HG03575 (cell line): ENCODE results near the gene PPP1R12B.
A peak's percentile ranks its signal among the peaks of the same experiment; 100 is the strongest.
"Not testable (repeated sequence)": the region's sequence is repeated elsewhere in the genome, so short reads cannot be mapped to it uniquely, and the experiment has no call there.

Experiments used
- ATAC-seq: cut with Tn5 transposase; IDR thresholded peaks from one replicate; pipeline ENCODE4 v1.9.1; 2021; ENCODE audit not compliant: unreplicated experiment, insufficient number of reproducible peaks, low FRiP score; ENCODE audit errors: extremely low read depth

Gene PPP1R12B

DNA sequence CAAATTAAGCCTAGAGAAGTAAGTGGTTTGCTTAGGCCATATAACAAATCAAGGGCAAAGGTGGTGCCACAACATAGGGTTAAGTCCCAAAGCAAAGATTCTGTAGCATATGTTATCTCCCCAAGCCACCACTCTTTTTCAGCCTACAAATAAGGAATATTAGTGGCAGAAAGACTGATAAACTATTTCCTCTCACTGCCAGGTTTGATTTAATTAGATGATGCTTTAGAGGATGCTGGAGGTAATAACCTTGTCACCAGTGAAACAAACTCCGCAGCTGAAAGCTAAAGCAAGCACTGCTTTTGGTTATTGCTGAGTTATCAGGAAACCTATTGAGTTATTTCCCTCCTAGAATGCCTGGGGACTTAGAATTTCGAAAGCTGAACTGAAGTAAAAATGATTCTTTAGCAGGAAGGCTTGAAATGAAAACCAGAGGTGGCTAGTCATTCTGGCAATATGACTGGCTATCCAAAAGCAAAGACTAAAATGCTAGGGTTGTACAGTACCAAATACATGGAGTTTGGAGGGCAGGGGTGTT, 216.5 kb downstream of the PPP1R12B start:
- no peak for ATAC-seq

DNA sequence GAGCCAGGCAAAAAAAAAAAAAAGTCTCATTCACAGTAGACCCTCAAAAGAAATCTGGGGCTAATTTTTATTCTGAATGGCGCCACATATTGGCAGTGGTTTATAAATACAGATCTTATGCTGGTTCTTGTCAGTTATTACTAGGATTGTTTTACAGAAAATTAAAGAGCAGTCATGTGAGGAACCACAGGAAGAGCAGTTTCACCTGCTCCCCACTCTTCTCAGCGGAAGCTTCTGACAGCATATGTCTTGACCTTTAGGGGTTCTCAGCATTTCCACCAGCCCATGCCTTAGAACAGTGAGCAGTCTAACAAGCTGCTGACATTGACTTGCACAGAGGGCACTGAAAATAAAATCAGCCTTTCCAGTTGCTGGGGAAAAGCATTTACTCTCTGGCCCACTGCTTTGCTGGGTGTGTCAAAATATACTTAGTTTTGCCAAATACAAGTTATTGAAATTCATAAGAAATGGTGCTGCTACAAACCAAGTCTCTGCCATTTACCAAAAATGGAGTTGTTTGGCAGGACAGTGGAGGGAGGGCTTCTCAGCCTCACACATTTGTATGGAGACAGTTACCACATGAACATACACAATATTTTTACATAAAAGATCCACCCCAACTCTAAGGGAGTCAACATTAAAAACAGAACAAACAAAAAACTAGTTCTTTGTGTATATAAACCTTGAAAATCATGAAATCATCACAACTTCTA, 217.5 kb downstream of the PPP1R12B start:
- ATAC-seq: peak; percentile 59

- no peak for ATAC-seq
These were observed 219.2 kb downstream of the PPP1R12B start for GRCh38 chr1:202567738-202568137.

GRCh38 chr1:202568410-202568809, 219.9 kb downstream of the PPP1R12B start:
- no peak for ATAC-seq

DNA sequence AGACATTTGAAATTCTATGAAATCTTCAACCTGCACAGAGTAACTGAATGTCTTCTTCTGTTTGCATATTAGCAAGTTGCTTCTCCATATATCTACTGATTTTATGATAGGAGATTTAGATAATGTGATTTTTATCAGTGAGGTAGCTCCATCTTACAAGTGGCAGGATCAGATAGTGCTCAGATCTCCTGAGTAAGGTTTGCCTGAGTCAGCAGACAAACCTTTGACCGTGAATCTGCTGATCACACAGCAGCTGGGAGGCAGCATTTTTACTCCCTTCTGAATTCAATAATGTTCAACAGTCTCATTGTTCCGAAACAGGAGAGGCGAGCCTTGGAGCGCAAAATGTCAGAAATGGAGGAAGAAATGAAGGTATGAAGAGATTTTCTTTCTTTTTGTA, 220.3 kb downstream of the PPP1R12B start:
- no peak for ATAC-seq

GRCh38 chr1:202569393-202570322, 221.2 kb downstream of the PPP1R12B start:
- ATAC-seq: no peak

DNA sequence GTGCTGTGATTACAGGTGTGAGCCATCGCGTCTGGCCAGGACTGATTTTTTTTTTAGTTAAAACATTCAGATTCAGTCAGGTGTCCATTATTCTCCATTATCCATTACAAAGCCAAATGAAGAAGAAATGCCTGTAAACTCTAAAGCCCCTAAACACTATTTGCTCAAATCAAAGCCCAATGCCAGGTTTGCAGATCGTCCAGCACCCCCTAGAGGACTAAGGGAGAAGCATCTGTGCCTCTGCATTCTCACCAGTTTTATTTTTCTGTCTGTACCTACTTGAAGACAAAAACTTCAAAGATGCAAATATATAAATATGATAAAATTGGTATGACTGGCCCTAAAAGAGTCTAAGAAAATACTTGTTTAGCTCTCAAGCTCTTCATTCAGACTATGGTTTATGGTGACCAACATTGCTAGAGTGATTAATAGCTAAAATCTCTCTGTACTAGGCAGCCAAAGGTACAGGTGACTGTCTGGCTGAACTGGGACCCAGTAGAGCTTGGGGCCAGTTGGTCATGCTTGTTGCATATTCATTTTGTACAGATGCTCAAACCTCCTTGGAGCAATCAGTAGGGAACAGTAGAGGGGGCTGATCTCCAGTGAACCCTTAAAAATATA, 223.3 kb downstream of the PPP1R12B start:
- ATAC-seq: no peak

- no peak for ATAC-seq
These were observed 224.4 kb downstream of the PPP1R12B start for GRCh38 chr1:202572867-202573266.

- no peak for ATAC-seq
These were observed 227.6 kb downstream of the PPP1R12B start for GRCh38 chr1:202575918-202576653.

DNA sequence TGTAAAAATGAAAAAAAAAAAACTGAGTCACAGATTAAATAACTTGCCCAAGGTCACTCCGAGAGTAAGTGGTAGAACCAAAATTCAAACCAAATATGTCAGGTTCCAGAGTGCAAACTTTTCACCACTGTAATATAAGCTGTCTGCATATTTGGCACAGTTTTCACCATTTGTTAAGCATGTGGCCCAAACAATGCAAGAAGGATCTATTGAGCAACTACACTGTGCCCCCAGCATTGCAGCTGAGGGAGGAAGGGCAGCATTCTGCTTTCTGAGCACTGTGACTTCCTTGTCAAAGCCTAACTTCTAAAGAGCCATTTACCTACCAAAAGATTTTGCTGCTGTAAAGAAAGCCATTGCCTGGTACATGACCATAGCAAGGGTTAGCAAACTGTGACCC, 228.3 kb downstream of the PPP1R12B start:
- ATAC-seq: no peak

DNA sequence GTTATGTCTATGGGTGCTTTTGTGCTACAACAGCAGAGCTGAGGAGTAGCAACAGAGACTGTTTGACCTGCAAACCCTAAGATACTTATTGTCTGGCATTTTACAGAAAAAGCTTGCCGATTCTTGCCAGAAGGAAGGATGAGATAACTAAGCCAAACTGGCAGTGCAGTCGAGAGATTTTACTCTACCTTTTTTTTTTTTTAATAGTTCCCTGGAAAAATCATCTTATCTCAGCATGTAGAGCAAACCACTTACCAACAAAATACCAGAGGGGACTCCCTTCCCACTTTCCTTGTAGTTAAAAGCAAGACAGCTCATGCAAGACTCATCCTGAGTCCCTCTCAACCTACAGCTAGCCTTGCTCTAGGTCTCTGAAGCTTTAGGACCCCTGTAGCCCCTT, 228.9 kb downstream of the PPP1R12B start:
- no peak for ATAC-seq

- no peak for ATAC-seq
These were observed 229.6 kb downstream of the PPP1R12B start for GRCh38 chr1:202578001-202578504.

DNA sequence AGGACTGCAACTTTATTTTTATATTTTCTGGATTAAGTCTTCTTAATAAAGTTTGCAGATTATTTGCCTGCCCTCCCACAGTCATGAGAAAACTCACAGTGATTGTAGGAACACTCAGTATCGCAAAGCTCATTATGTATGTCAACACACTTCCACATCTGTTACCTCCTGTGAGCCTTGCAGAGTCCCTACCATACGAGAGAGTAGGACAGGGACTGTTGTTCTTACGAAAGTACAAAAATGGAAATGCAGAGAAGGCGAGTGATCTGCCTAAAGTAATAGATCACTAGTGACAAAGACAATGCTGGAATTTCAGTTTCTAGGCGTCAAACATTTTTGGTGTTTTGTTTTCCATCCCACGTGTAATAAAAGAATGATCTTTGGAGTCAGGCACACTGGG, 230.1 kb downstream of the PPP1R12B start:
- ATAC-seq: no peak

DNA sequence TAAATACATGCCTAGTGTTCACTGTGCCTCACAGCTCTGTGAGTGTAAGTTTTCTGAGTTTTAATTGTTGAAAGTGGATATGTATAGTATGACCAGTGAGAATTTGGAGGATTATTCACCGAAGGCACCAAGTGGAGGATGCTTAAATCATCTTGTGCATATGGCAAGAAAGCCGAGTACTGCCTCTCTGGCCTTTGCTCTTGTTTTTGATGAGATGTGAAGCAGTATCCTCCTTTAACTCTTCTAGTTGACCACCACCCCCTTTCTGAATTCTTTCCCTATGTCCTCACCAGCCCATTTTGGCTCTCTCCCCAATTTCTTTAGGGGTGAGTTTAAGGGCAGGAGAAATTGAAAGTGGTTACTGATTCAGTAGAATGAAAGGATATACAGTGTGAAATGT, 231.3 kb downstream of the PPP1R12B start:
- no peak for ATAC-seq

- ATAC-seq: no peak
These were observed 232.1 kb downstream of the PPP1R12B start for GRCh38 chr1:202580619-202581018.

- ATAC-seq: not testable (repeated sequence)
These were observed 233.9 kb downstream of the PPP1R12B start for GRCh38 chr1:202582350-202582749.

GRCh38 chr1:202584707-202585589, 236.4 kb downstream of the PPP1R12B start:
- ATAC-seq: no peak

DNA sequence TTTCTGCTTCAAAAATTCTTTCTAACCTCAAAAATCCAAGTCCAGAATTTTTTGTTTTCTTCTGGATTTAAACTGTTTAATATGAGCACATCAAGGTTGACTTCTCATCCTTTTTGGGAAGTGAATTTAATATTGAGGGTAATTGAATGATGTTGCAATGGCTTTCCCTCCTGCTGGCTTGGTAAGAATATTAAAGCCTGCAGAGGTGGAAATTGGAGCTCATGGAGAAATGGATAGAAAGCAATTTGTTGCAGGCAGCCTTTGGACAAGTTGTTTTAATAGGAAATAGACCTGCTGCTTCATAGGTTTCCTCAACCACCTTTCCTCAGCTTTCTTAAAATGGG, 237.1 kb downstream of the PPP1R12B start:
- no peak for ATAC-seq
